Brain microvascular endothelial cell (primary cell): ENCODE results near the gene SP7.

Experiments
- DNase-seq: peaks from one replicate; pipeline ENCODE4 v3.0.0-alpha.2; 2020
- H3K27ac ChIP-seq: fragments of 250-450 bp; sonication (Bioruptor Pico); 2 replicates; pipeline ENCODE4 v1.5.1; 2020; ENCODE audit warnings: mild to moderate bottlenecking, moderate library complexity
- H3K27me3 ChIP-seq: fragments of 250-450 bp; sonication (Bioruptor Pico); replicated peaks from 2 replicates; pipeline ENCODE4 v1.5.1; 2020; ENCODE audit warnings: mild to moderate bottlenecking
- H3K36me3 ChIP-seq: fragments of 250-450 bp; sonication (Bioruptor Pico); replicated peaks from 2 replicates; pipeline ENCODE4 v1.5.1; 2020; ENCODE audit warnings: mild to moderate bottlenecking
- H3K4me3 ChIP-seq: 2 replicates; pipeline ENCODE4 v1.5.1; 2011; ENCODE audit warnings: low read depth, mild to moderate bottlenecking, control low read depth, low read length, moderate library complexity
- in situ Hi-C: cut with HindIII; loops from 2 replicates; pipeline ENCODE4 v1.10.0; 2017; ENCODE audit warnings: low sequenced_read_pairs, low pct_ligation_motif_present
- TF ChIP-seq, protein P1 (sequence below): IDR thresholded peaks from 2 replicates; pipeline ENCODE4 v1.5.1; 2011; ENCODE audit warnings: low read depth, mild to moderate bottlenecking, moderate library complexity, low read length, control low read depth, inconsistent platforms; ENCODE audit errors: missing control alignments

The SP7 gene

DNA sequence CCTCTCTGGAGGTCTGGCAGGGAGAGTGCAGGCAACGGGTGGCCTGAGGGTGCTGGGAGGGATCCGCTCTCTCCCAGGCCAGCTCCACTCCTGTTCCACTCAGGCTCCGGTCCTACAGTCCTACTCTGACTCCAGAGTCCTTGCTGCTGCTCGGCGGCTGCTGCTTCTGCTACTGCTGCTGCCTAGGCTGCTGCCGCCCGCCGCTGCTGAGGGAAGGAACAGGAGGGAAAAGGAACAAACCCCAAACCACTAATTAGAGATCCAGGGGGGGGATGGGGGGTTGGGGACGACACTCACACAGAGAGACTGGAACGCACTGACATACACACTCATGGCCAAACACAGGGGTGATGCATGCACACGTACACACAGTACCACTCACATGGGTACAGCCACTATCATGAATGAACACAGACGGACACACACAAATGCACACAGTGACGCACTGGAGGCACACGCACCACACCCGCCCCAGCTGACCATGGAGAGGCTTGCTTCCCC is at the start of gene SP7:
Gene SP7 (minus strand): TSS at position 174 of the 501 bp plus-strand sequence. CDS start 708 bp downstream, outside the sequence.
- peaks cover 32% of the 10 kb centered on the region for H3K27me3 ChIP-seq
- no peak for DNase-seq
- H3K36me3 ChIP-seq: no peaks in the 10 kb centered on the region
- H3K27ac ChIP-seq: no peak within 1 kb of the TSS
- TF ChIP-seq, protein P1, sequence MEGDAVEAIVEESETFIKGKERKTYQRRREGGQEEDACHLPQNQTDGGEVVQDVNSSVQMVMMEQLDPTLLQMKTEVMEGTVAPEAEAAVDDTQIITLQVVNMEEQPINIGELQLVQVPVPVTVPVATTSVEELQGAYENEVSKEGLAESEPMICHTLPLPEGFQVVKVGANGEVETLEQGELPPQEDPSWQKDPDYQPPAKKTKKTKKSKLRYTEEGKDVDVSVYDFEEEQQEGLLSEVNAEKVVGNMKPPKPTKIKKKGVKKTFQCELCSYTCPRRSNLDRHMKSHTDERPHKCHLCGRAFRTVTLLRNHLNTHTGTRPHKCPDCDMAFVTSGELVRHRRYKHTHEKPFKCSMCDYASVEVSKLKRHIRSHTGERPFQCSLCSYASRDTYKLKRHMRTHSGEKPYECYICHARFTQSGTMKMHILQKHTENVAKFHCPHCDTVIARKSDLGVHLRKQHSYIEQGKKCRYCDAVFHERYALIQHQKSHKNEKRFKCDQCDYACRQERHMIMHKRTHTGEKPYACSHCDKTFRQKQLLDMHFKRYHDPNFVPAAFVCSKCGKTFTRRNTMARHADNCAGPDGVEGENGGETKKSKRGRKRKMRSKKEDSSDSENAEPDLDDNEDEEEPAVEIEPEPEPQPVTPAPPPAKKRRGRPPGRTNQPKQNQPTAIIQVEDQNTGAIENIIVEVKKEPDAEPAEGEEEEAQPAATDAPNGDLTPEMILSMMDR: no peak
- no peak within 1 kb of the TSS for H3K4me3 ChIP-seq
- in situ Hi-C loops: no loop called here

DNA sequence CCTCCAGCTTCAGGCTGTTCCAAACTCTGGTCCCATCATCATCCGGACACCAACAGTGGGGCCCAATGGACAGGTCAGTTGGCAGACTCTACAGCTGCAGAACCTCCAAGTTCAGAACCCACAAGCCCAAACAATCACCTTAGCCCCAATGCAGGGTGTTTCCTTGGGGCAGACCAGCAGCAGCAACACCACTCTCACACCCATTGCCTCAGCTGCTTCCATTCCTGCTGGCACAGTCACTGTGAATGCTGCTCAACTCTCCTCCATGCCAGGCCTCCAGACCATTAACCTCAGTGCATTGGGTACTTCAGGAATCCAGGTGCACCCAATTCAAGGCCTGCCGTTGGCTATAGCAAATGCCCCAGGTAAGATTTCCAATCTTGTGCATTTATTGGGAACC is 47.1 kb upstream of the SP7 start:
- H3K27ac ChIP-seq: no peak overlapping the region
- H3K27me3 ChIP-seq: no peaks in the 10 kb centered on the region
- in situ Hi-C loops: no loop called here
- DNase-seq: no peak
- TF ChIP-seq, protein P1: no peak
- H3K4me3 ChIP-seq: peak overlapping the region; percentile 17
- H3K36me3 ChIP-seq: peaks cover 15% of the 10 kb centered on the region

DNA sequence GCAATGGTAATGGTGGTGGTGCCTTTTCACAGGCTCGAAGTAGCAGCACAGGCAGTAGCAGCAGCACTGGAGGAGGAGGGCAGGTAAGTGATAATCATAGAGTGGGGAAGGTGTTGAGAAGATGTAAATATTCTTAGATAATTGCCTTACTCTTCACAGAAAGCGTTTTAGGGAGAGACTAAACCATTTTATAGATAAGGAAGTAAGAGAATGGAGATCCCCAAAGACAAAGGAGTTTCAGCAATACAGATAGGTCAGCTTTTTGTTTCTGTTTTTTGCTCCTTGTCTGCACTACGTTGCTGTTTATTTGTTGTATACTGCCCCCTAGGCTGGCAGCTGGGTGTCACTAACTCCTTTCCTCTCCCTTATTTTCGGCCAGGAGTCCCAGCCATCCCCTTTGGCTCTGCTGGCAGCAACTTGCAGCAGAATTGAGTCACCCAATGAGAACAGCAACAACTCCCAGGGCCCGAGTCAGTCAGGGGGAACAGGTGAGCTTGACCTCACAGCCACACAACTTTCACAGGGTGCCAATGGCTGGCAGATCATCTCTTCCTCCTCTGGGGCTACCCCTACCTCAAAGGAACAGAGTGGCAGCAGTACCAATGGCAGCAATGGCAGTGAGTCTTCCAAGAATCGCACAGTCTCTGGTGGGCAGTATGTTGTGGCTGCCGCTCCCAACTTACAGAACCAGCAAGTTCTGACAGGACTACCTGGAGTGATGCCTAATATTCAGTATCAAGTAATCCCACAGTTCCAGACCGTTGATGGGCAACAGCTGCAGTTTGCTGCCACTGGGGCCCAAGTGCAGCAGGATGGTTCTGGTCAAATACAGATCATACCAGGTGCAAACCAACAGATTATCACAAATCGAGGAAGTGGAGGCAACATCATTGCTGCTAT is 45.8 kb upstream of the SP7 start:
- no peaks in the 10 kb centered on the region for H3K27me3 ChIP-seq
- in situ Hi-C loops: no loop called here
- TF ChIP-seq, protein P1: peak; percentile 41
- peaks cover 15% of the 10 kb centered on the region for H3K36me3 ChIP-seq
- DNase-seq: peak; percentile 38
- H3K27ac ChIP-seq: peak overlapping the region; percentile 95
- H3K4me3 ChIP-seq: peak overlapping the region; percentile 59

DNA sequence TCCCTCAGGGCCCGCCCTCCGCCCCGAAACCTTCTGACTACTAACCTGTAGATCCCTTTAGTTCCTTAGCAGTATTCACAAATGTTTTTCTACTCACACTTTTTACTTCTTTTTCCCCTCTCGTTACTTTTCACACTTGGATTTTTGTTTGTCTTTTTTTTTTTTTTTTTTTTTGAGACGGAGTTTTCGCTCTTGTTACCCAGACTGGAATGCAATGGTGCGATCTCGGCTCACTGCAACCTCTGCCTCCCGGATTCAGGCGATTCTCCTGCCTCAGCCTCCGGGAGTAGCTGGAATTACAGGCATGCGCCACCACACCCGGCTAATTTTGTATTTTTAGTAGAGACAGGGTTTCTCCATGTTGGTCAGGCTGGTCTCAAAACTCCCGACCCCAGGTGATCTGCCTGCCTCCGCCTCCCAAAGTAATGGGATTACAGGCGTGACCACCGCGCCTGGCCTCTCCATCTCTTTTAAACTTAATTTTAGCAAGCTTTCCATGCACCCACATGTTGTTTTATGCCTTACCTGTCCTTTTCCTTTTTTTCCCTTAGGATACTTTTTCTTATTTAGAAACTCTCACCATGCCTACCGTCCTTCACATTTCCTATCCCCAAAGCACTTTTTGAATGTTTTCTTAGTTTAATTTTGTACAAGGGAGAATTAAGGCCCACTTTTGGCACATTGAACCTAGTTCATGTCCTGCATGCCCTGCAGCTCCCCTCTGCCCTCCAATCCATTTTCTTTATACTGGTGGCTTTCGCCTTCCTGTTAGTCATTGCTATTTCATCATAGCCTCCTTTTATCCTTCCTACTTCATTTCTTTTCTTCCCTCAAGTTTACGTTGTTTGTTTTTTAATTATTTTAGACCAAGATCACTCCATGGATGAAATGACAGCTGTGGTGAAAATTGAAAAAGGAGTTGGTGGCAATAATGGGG is 44.9 kb upstream of the SP7 start:
- Histone ChIP-seq H3K36me3 (peaks cover 15% of the 10 kb centered on the region), H3K4me3 (peak overlapping the region; percentile 59), H3K27me3 (no peaks in the 10 kb centered on the region), H3K27ac (peak overlapping the region; percentile 95)
- in situ Hi-C loops: no loop called here
- TF ChIP-seq, protein P1: no peak
- peak; percentile 35 for DNase-seq

DNA sequence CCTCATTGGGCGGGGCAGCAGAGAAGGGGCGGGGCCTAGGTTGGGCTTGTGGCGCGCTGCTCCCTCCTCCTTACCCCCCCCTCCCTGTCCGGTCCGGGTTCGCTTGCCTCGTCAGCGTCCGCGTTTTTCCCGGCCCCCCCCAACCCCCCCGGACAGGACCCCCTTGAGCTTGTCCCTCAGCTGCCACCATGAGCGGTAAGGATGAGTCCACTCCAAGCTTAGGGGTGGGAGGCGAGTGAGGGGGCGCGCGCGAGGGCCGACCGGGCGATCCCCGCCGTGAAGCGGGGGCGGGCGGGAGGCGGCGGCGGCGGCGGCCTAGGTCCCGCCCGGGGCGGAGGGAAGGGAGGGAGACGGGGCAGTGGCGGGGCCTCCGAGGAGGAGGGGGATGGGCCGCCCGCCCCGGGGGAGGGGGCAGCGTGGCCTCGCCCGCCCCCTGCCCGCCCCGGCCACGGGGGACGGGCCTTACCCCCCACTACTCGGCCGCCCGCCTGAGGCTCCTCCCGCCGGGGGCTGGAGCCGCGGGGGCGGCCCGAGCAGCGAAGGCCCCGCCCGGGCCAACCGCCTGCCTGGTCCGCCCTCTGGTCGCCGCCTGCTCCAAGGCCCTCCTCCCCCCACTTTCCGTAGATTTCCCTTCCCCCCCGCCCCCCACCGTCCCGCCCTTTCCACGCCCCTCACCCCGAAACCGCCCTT is 44.1 kb upstream of the SP7 start, which contains the start of gene SP1:
Gene SP1 (plus strand): TSS at position 73 of the 690 bp plus-strand sequence. CDS start 116 bp downstream, at position 189.
- TF ChIP-seq, protein P1: no peak
- in situ Hi-C loops: no loop called here
- H3K36me3 ChIP-seq: peaks cover 15% of the 10 kb centered on the region
- peak; percentile 81 for DNase-seq
- no peaks in the 10 kb centered on the region for H3K27me3 ChIP-seq
- H3K27ac ChIP-seq: peak within 1 kb of the TSS; percentile 95
- peak within 1 kb of the TSS; percentile 64 for H3K4me3 ChIP-seq
